ENCODE measurements around the gene MYO7A.

Gene MYO7A

GRCh38 chr11:77163271-77163670 lies 35.2 kb downstream of the MYO7A start:
- H3K9ac ChIP-seq (ENCODE audit: low read length), result no peak overlapping the region
- no peak overlapping the region for H3K4ac ChIP-seq (ENCODE audit: low read depth in 1 of 2, low read length in 2 of 2)
- no peak overlapping the region for H2AK5ac ChIP-seq (ENCODE audit: low read length, severe bottlenecking)
- no peak overlapping the region for H4K8ac ChIP-seq (ENCODE audit: low read length)
- H3K79me1 ChIP-seq (replicated peaks; ENCODE audit: low read length, poor library complexity, severe bottlenecking), result no peaks in the 10 kb centered on the region
- H3K23ac ChIP-seq (ENCODE audit: low read length in 2 of 2), result no peak overlapping the region
- H3K36me3 ChIP-seq (ENCODE audit: control insufficient read depth in 1 of 2, insufficient read depth in 2 of 2, low read depth in 1 of 2, low read length in 2 of 2), result no peaks in the 10 kb centered on the region
- no peak overlapping the region for H2AFZ ChIP-seq (ENCODE audit: low read depth, low read length)
- no peak overlapping the region for H3K27ac ChIP-seq (ENCODE audit: low read length, poor library complexity, severe bottlenecking)
- no peak overlapping the region for H2BK120ac ChIP-seq (ENCODE audit: low read depth, low read length)
- H2BK5ac ChIP-seq (ENCODE audit: low read depth, low read length, poor library complexity, severe bottlenecking), result no peak overlapping the region
- H2BK15ac ChIP-seq (ENCODE audit: low read depth, poor library complexity, severe bottlenecking), result no peak overlapping the region
- no peak overlapping the region for H4K91ac ChIP-seq (ENCODE audit: low read length)
- H3K4me3 ChIP-seq (ENCODE audit: insufficient read depth in 1 of 2, low read depth in 1 of 2, low read length in 2 of 2), result no peak overlapping the region
- H3K4me1 ChIP-seq (ENCODE audit: control insufficient read depth, insufficient read depth, low read depth, low read length), result no peaks in the 10 kb centered on the region
- no peaks in the 10 kb centered on the region for H3K9me3 ChIP-seq (ENCODE audit: control insufficient read depth, low read length)
- no peak overlapping the region for H3K18ac ChIP-seq (ENCODE audit: low read depth in 1 of 2, low read length in 2 of 2)
- H3K14ac ChIP-seq (ENCODE audit: low read length in 2 of 2), result no peak overlapping the region
- H2BK12ac ChIP-seq (ENCODE audit: low read length in 2 of 2), result no peak overlapping the region
- WGBS, result 93% methylated on average over 4 of the region's 6 CpGs
- DNase-seq, result no peak
- H3K4me2 ChIP-seq (ENCODE audit: low read length, poor library complexity, severe bottlenecking), result no peak overlapping the region
- peaks cover 54 to 63% of the 10 kb centered on the region in 2 experiments for H3K27me3 ChIP-seq (ENCODE audit: control insufficient read depth in 1 of 2, insufficient read depth in 1 of 2, low read length in 2 of 2)

GRCh38 chr11:77165066-77165465 lies 37.0 kb downstream of the MYO7A start:
- no peak overlapping the region for H3K4me3 ChIP-seq (ENCODE audit: insufficient read depth in 1 of 2, low read depth in 1 of 2, low read length in 2 of 2)
- H3K4me2 ChIP-seq (ENCODE audit: low read length, poor library complexity, severe bottlenecking), result no peak overlapping the region
- no peak overlapping the region for H3K4ac ChIP-seq (ENCODE audit: low read depth in 1 of 2, low read length in 2 of 2)
- no peak overlapping the region for H3K14ac ChIP-seq (ENCODE audit: low read length in 2 of 2)
- no peaks in the 10 kb centered on the region for H3K9me3 ChIP-seq (ENCODE audit: control insufficient read depth, low read length)
- no peak overlapping the region for H2BK15ac ChIP-seq (ENCODE audit: low read depth, poor library complexity, severe bottlenecking)
- H3K79me1 ChIP-seq (replicated peaks; ENCODE audit: low read length, poor library complexity, severe bottlenecking), result no peaks in the 10 kb centered on the region
- H3K18ac ChIP-seq (ENCODE audit: low read depth in 1 of 2, low read length in 2 of 2), result no peak overlapping the region
- H2AFZ ChIP-seq (ENCODE audit: low read depth, low read length), result no peak overlapping the region
- no peak overlapping the region for H2AK5ac ChIP-seq (ENCODE audit: low read length, severe bottlenecking)
- H3K27ac ChIP-seq (ENCODE audit: low read length, poor library complexity, severe bottlenecking), result no peak overlapping the region
- H3K23ac ChIP-seq (ENCODE audit: low read length in 2 of 2), result no peak overlapping the region
- DNase-seq, result no peak
- no peaks in the 10 kb centered on the region for H3K36me3 ChIP-seq (ENCODE audit: control insufficient read depth in 1 of 2, insufficient read depth in 2 of 2, low read depth in 1 of 2, low read length in 2 of 2)
- no peak overlapping the region for H4K91ac ChIP-seq (ENCODE audit: low read length)
- H2BK120ac ChIP-seq (ENCODE audit: low read depth, low read length), result no peak overlapping the region
- H2BK12ac ChIP-seq (ENCODE audit: low read length in 2 of 2), result no peak overlapping the region
- H2BK5ac ChIP-seq (ENCODE audit: low read depth, low read length, poor library complexity, severe bottlenecking), result no peak overlapping the region
- 77% methylated on average over 5 of the region's 5 CpGs for WGBS
- H3K27me3 ChIP-seq (ENCODE audit: control insufficient read depth in 1 of 2, insufficient read depth in 1 of 2, low read length in 2 of 2), result peaks cover 37 to 53% of the 10 kb centered on the region in 2 experiments
- no peaks in the 10 kb centered on the region for H3K4me1 ChIP-seq (ENCODE audit: control insufficient read depth, insufficient read depth, low read depth, low read length)
- H4K8ac ChIP-seq (ENCODE audit: low read length), result no peak overlapping the region
- no peak overlapping the region for H3K9ac ChIP-seq (ENCODE audit: low read length)

GRCh38 chr11:77166021-77166420 lies 38.0 kb downstream of the MYO7A start:
- Histone ChIP-seq H3K9me3 (ENCODE audit: control insufficient read depth, low read length) (no peaks in the 10 kb centered on the region), H2BK5ac (ENCODE audit: low read depth, low read length, poor library complexity, severe bottlenecking) (no peak overlapping the region), H3K4me1 (ENCODE audit: control insufficient read depth, insufficient read depth, low read depth, low read length) (no peaks in the 10 kb centered on the region), H3K4me3 (ENCODE audit: insufficient read depth in 1 of 2, low read depth in 1 of 2, low read length in 2 of 2) (no peak overlapping the region), H2AFZ (ENCODE audit: low read depth, low read length) (no peak overlapping the region), H3K27ac (ENCODE audit: low read length, poor library complexity, severe bottlenecking) (no peak overlapping the region), H2BK120ac (ENCODE audit: low read depth, low read length) (no peak overlapping the region), H3K18ac (ENCODE audit: low read depth in 1 of 2, low read length in 2 of 2) (no peak overlapping the region), H4K91ac (ENCODE audit: low read length) (no peak overlapping the region), H2BK12ac (ENCODE audit: low read length in 2 of 2) (no peak overlapping the region), H3K23ac (ENCODE audit: low read length in 2 of 2) (no peak overlapping the region), H2BK15ac (ENCODE audit: low read depth, poor library complexity, severe bottlenecking) (no peak overlapping the region), H3K9ac (ENCODE audit: low read length) (no peak overlapping the region), H4K8ac (ENCODE audit: low read length) (no peak overlapping the region), H3K36me3 (ENCODE audit: control insufficient read depth in 1 of 2, insufficient read depth in 2 of 2, low read depth in 1 of 2, low read length in 2 of 2) (no peaks in the 10 kb centered on the region), H3K14ac (ENCODE audit: low read length in 2 of 2) (no peak overlapping the region), H3K4ac (ENCODE audit: low read depth in 1 of 2, low read length in 2 of 2) (no peak overlapping the region), H3K4me2 (ENCODE audit: low read length, poor library complexity, severe bottlenecking) (no peak overlapping the region), H3K27me3 (ENCODE audit: control insufficient read depth in 1 of 2, insufficient read depth in 1 of 2, low read length in 2 of 2) (peaks cover 29 to 45% of the 10 kb centered on the region in 2 experiments), H2AK5ac (ENCODE audit: low read length, severe bottlenecking) (no peak overlapping the region), H3K79me1 (replicated peaks; ENCODE audit: low read length, poor library complexity, severe bottlenecking) (no peaks in the 10 kb centered on the region)
- no peak for DNase-seq
- 92% methylated on average over 8 of the region's 8 CpGs for WGBS

GRCh38 chr11:77167111-77167626 lies 39.1 kb downstream of the MYO7A start:
- H2AK5ac ChIP-seq (ENCODE audit: low read length, severe bottlenecking), result no peak overlapping the region

More at GRCh38 chr11:77167111-77167626, 39.1 kb downstream of the MYO7A start:
- no peak overlapping the region for H3K27ac ChIP-seq (ENCODE audit: low read length, poor library complexity, severe bottlenecking)
- H3K9ac ChIP-seq (ENCODE audit: low read length), result no peak overlapping the region
- peaks cover 4% of the 10 kb centered on the region for H3K4me1 ChIP-seq (ENCODE audit: control insufficient read depth, insufficient read depth, low read depth, low read length)
- H3K23ac ChIP-seq (ENCODE audit: low read length in 2 of 2), result no peak overlapping the region
- H2BK120ac ChIP-seq (ENCODE audit: low read depth, low read length), result no peak overlapping the region
- no peaks in the 10 kb centered on the region for H3K36me3 ChIP-seq (ENCODE audit: control insufficient read depth in 1 of 2, insufficient read depth in 2 of 2, low read depth in 1 of 2, low read length in 2 of 2)
- no peak for DNase-seq
- no peak overlapping the region for H2BK15ac ChIP-seq (ENCODE audit: low read depth, poor library complexity, severe bottlenecking)
- no peak overlapping the region for H3K4me2 ChIP-seq (ENCODE audit: low read length, poor library complexity, severe bottlenecking)
- no peak overlapping the region for H3K18ac ChIP-seq (ENCODE audit: low read depth in 1 of 2, low read length in 2 of 2)
- H3K4ac ChIP-seq (ENCODE audit: low read depth in 1 of 2, low read length in 2 of 2), result no peak overlapping the region
- no peak overlapping the region for H2AFZ ChIP-seq (ENCODE audit: low read depth, low read length)
- H3K27me3 ChIP-seq (ENCODE audit: control insufficient read depth in 1 of 2, insufficient read depth in 1 of 2, low read length in 2 of 2), result peaks cover 21 to 35% of the 10 kb centered on the region in 2 experiments
- no peak overlapping the region for H2BK5ac ChIP-seq (ENCODE audit: low read depth, low read length, poor library complexity, severe bottlenecking)
- H4K8ac ChIP-seq (ENCODE audit: low read length), result no peak overlapping the region
- no peaks in the 10 kb centered on the region for H3K9me3 ChIP-seq (ENCODE audit: control insufficient read depth, low read length)
- H3K79me1 ChIP-seq (replicated peaks; ENCODE audit: low read length, poor library complexity, severe bottlenecking), result no peaks in the 10 kb centered on the region
- H3K14ac ChIP-seq (ENCODE audit: low read length in 2 of 2), result no peak overlapping the region
- H2BK12ac ChIP-seq (ENCODE audit: low read length in 2 of 2), result no peak overlapping the region
- no peak overlapping the region for H3K4me3 ChIP-seq (ENCODE audit: insufficient read depth in 1 of 2, low read depth in 1 of 2, low read length in 2 of 2)
- WGBS, result 88% methylated on average over 9 of the region's 9 CpGs
- no peak overlapping the region for H4K91ac ChIP-seq (ENCODE audit: low read length)

Measured in mesenchymal stem cell (in vitro differentiated cells and primary cell).